Gastroesophageal sphincter (tissue), 3 donors: ENCODE data around the gene CRLF2.

Experiments
- EP300 ChIP-seq: sonication (generic); formaldehyde crosslinking; IDR thresholded peaks from one replicate; pipeline ENCODE4 v1.6.1; 2017; ENCODE audit warnings: antibody characterized with exemption, mild to moderate bottlenecking
- POLR2A ChIP-seq, 2 donors: fragments of 450-650 bp; IDR thresholded peaks; one replicate each; pipeline ENCODE4 v1.6.1; 2017; ENCODE audit warnings: antibody characterized with exemption in 2 of 2, mild to moderate bottlenecking in 2 of 2, moderate library complexity in 1 of 2
- TF ChIP-seq, protein P1 (sequence below), 4 experiments: fragments of 200-600 bp in 2 of 4; fragments of 450-650 bp in 2 of 4; sonication (generic) in 1 of 4; IDR thresholded peaks; one replicate each; pipeline ENCODE4 v1.5.1; 2017 to 2019; ENCODE audit warnings: antibody characterized with exemption in 4 of 4, mild to moderate bottlenecking in 2 of 4, moderate library complexity in 2 of 4

DNA sequence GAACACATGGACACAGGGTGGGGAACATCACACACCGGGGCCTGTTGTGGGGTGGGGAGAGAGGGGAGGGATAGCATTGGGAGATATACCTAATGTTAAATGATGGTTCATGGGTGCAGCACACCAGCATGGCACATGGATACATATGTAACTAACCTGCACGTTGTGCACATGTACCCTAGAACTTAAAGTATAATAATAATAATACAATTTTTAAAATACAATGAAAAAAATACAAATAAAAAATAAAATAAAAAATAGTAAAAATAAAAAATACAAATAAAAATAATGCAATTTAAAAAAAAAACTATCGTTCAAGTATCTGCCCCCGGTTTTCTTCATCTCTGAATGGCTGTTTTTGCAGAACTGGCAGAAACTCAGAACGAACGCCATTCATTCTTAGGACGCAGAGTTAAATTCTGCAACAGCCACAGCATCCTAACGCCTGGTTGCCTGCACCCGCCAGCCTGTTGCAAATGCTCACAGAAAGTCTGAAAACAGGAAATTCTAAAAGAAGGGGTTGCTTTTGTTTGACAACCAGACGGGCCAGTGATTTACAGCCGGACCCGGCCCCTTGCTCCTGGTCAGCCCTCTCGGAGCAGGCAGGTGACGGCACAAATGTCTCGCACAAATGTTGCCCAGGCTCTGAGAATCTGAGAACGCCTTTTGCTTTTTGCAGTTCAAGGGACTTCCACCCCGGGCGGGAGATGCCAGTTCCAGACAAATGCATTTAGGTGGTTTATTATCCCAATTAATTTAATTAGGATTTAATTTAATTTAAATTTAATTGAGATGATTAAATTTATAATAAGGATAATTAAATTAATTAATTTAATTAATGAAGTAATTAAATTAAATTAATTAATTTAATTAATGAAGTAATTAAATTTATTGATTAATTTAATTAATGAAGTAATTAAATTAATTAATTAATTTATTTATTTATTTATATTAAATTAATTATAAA, 47.8 kb downstream of the CRLF2 start:
- TF ChIP-seq, protein P1, sequence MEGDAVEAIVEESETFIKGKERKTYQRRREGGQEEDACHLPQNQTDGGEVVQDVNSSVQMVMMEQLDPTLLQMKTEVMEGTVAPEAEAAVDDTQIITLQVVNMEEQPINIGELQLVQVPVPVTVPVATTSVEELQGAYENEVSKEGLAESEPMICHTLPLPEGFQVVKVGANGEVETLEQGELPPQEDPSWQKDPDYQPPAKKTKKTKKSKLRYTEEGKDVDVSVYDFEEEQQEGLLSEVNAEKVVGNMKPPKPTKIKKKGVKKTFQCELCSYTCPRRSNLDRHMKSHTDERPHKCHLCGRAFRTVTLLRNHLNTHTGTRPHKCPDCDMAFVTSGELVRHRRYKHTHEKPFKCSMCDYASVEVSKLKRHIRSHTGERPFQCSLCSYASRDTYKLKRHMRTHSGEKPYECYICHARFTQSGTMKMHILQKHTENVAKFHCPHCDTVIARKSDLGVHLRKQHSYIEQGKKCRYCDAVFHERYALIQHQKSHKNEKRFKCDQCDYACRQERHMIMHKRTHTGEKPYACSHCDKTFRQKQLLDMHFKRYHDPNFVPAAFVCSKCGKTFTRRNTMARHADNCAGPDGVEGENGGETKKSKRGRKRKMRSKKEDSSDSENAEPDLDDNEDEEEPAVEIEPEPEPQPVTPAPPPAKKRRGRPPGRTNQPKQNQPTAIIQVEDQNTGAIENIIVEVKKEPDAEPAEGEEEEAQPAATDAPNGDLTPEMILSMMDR (IDR thresholded peaks at IDR 0.05) = no peak
- TF ChIP-seq EP300 (no peak), POLR2A (IDR thresholded peaks at IDR 0.05) (no peak)
